H9 (cell line): Measurements from ENCODE around the gene WFS1. TPM values are rescaled to one million over a fixed set of nuclear protein-coding genes. Genes with fewer than 3 reads are reported as not detected.

Experiments used
- DNase-seq: peaks from one replicate; pipeline ENCODE4 v3.0.0-alpha.2; 2017
- H2AFZ ChIP-seq: one replicate; pipeline ENCODE4 v1.6.1; 2013; ENCODE audit warnings: mild to moderate bottlenecking, low read length, control low read depth, moderate library complexity
- H2AK5ac ChIP-seq: 2 replicates; pipeline ENCODE4 v1.6.1; 2013; ENCODE audit warnings: low read length, control low read depth, mixed read lengths; ENCODE audit not compliant: insufficient read length
- H2BK120ac ChIP-seq: one replicate; pipeline ENCODE4 v1.6.1; 2013; ENCODE audit warnings: low read depth, mild to moderate bottlenecking, low read length, control low read depth, inconsistent platforms; ENCODE audit not compliant: poor library complexity, severe bottlenecking
- H2BK12ac ChIP-seq: 2 replicates; pipeline ENCODE4 v1.6.1; 2013; ENCODE audit warnings: low read length, control low read depth, mixed read lengths, low read depth; ENCODE audit not compliant: insufficient read length
- H2BK15ac ChIP-seq: 2 replicates; pipeline ENCODE4 v1.6.1; 2013; ENCODE audit warnings: low read depth, low read length, control low read depth
- H2BK20ac ChIP-seq: one replicate; pipeline ENCODE4 v1.6.1; 2013; ENCODE audit warnings: low read depth, mild to moderate bottlenecking, low read length, control low read depth, inconsistent platforms; ENCODE audit not compliant: poor library complexity, severe bottlenecking
- H2BK5ac ChIP-seq: 2 replicates; pipeline ENCODE4 v1.6.1; 2013; ENCODE audit warnings: low read length, control low read depth, mixed read lengths; ENCODE audit not compliant: insufficient read length
- H3K14ac ChIP-seq: 2 replicates; pipeline ENCODE4 v1.6.1; 2013; ENCODE audit warnings: low read length, control low read depth; ENCODE audit not compliant: insufficient read depth
- H3K18ac ChIP-seq: 2 replicates; pipeline ENCODE4 v1.6.1; 2013; ENCODE audit warnings: low read depth, mild to moderate bottlenecking, mixed read lengths, low read length, control low read depth; ENCODE audit not compliant: insufficient read length
- H3K23ac ChIP-seq: 2 replicates; pipeline ENCODE4 v1.6.1; 2013; ENCODE audit warnings: low read length, control low read depth, mixed read lengths, low read depth; ENCODE audit not compliant: insufficient read length
- H3K23me2 ChIP-seq: 2 replicates; pipeline ENCODE4 v1.6.1; 2013; ENCODE audit warnings: low read depth, mild to moderate bottlenecking, mixed read lengths, low read length, control low read depth; ENCODE audit not compliant: insufficient read length, poor library complexity, severe bottlenecking
- H3K27ac ChIP-seq: 2 replicates; pipeline ENCODE4 v1.5.1; 2013; ENCODE audit warnings: low read length, control low read depth, mixed read lengths, low read depth; ENCODE audit not compliant: insufficient read length
- H3K27me3 ChIP-seq: 2 replicates; pipeline ENCODE4 v1.6.1; 2013; ENCODE audit warnings: low read length, control low read depth, inconsistent platforms; ENCODE audit not compliant: insufficient read depth
- H3K4ac ChIP-seq: 2 replicates; pipeline ENCODE4 v1.6.1; 2013; ENCODE audit warnings: low read depth, mild to moderate bottlenecking, control low read depth, inconsistent platforms, low read length, moderate library complexity
- H3K4me1 ChIP-seq: 2 replicates; pipeline ENCODE4 v1.6.1; 2013; ENCODE audit warnings: low read length, control low read depth, inconsistent platforms; ENCODE audit not compliant: insufficient read depth
- H3K4me2 ChIP-seq: 2 replicates; pipeline ENCODE4 v1.6.1; 2013; ENCODE audit warnings: low read length, control low read depth, mixed read lengths; ENCODE audit not compliant: insufficient read length, insufficient read depth
- H3K56ac ChIP-seq: 2 replicates; pipeline ENCODE4 v1.6.1; 2013; ENCODE audit warnings: low read depth, mild to moderate bottlenecking, mixed read lengths, low read length, control low read depth; ENCODE audit not compliant: insufficient read length
- H3K79me1 ChIP-seq: 2 replicates; pipeline ENCODE4 v1.6.1; 2013; ENCODE audit warnings: low read depth, mild to moderate bottlenecking, moderate library complexity, low read length, control low read depth, inconsistent platforms; ENCODE audit not compliant: insufficient read depth, poor library complexity, severe bottlenecking
- H3K79me2 ChIP-seq: 2 replicates; pipeline ENCODE4 v1.6.1; 2013; ENCODE audit warnings: low read length, control low read depth, inconsistent platforms; ENCODE audit not compliant: insufficient read depth
- H3K9ac ChIP-seq: 2 replicates; pipeline ENCODE4 v1.6.1; 2013; ENCODE audit warnings: low read length, control low read depth, mixed read lengths; ENCODE audit not compliant: insufficient read length; ENCODE audit errors: extremely low read depth
- H3K9me3 ChIP-seq: one replicate; pipeline ENCODE4 v1.6.1; 2013; ENCODE audit warnings: low read depth, low read length, inconsistent platforms; ENCODE audit not compliant: control insufficient read depth
- H3T11ph ChIP-seq: one replicate; pipeline ENCODE4 v1.6.1; 2013; ENCODE audit warnings: mild to moderate bottlenecking, low read length, control low read depth, inconsistent platforms
- H4K20me1 ChIP-seq: one replicate; pipeline ENCODE4 v1.6.1; 2013; ENCODE audit not compliant: control insufficient read depth, insufficient read length, insufficient read depth
- H4K5ac ChIP-seq: 2 replicates; pipeline ENCODE4 v1.6.1; 2013; ENCODE audit warnings: low read depth, mild to moderate bottlenecking, mixed read lengths, low read length, control low read depth; ENCODE audit not compliant: insufficient read length
- H4K8ac ChIP-seq: replicated peaks from 2 replicates; pipeline ENCODE4 v1.6.1; 2013; ENCODE audit warnings: low read length, control low read depth, mixed read lengths, low read depth; ENCODE audit not compliant: insufficient read length
- H4K91ac ChIP-seq: 2 replicates; pipeline ENCODE4 v1.6.1; 2013; ENCODE audit warnings: low read depth, mild to moderate bottlenecking, moderate library complexity, mixed read lengths, low read length, control low read depth; ENCODE audit not compliant: insufficient read length
- H3K27ac Mint-ChIP-seq, 3 experiments: 2 replicates in 2 of 3; 3 replicates in 1 of 3; pipeline ENCODE4 v1.8.0; 2020 to 2021; ENCODE audit warnings: mixed read lengths in 3 of 3, mild to moderate bottlenecking in 1 of 3, moderate library complexity in 1 of 3
- H3K27me3 Mint-ChIP-seq: 2 replicates; pipeline ENCODE4 v1.8.0; 2021; ENCODE audit warnings: low read depth, mild to moderate bottlenecking, moderate library complexity, mixed read lengths
- H3K36me3 Mint-ChIP-seq, 3 experiments: 2 replicates in 2 of 3; 3 replicates in 1 of 3; pipeline ENCODE4 v1.8.0; 2020 to 2021; ENCODE audit warnings: low read depth in 3 of 3, mixed read lengths in 3 of 3; ENCODE audit not compliant: insufficient read depth in 1 of 3
- H3K4me1 Mint-ChIP-seq, 2 experiments: 2 replicates each; pipeline ENCODE4 v1.8.0; 2020; ENCODE audit warnings: mixed read lengths in 2 of 2
- H3K4me3 Mint-ChIP-seq, 2 experiments: 2 replicates in 1 of 2; 3 replicates in 1 of 2; pipeline ENCODE4 v1.8.0; 2020 to 2021; ENCODE audit warnings: mild to moderate bottlenecking in 2 of 2, mixed read lengths in 2 of 2, moderate library complexity in 1 of 2
- H3K9me3 Mint-ChIP-seq, 2 experiments: 2 replicates in 1 of 2; 3 replicates in 1 of 2; pipeline ENCODE4 v1.8.0; 2020; ENCODE audit warnings: mild to moderate bottlenecking in 2 of 2, mixed read lengths in 2 of 2, moderate library complexity in 1 of 2
- WGBS: extraction: QIAGEN DNeasy Blood & Tissue Kit; methylation state at CpG from one replicate; pipeline ENCODE4 v1.1.7; 2013; ENCODE audit warnings: missing lambda C conversion rate, low lambda C conversion rate, mixed read lengths; ENCODE audit not compliant: insufficient read length; ENCODE audit errors: extremely low coverage; 5-methylcytosine and 5-hydroxymethylcytosine counted together
- total RNA-seq: library from RNA; stranded (reverse); gene quantifications from 2 replicates; pipeline ENCODE4 v1.2.1, GENCODE V29; 2021
- TF ChIP-seq, protein P1 (sequence below): fragments of 200-600 bp; sonication (generic); conservative IDR thresholded peaks from 3 replicates; pipeline ENCODE4 v1.8.0; 2021; ENCODE audit warnings: antibody characterized with exemption, mild to moderate bottlenecking

WFS1 gene
- total RNA-seq, 1 experiment from 2014 or later: 18.9 TPM

DNA sequence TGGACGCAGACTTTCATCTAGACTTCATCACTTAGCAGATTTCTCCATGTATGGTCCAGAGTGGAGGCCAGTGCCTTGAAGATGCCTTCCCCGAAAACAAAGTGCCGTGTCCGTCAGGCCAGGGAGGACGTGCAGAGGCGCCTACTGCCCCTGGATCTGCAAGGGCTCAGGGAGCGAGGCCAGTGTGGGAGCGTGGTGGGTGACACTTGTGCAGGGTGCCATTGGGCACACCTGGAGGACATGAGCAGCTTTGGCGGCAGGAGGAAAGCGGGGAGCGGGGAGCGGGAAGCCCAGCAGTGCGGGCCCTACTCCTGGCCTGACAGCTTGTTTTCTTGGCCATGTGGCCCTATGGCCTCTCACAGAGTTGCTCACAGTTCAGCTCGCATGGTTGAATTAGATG, 25.8 kb downstream of the WFS1 start:
- Histone ChIP-seq H3K79me2 (no peaks in the 10 kb centered on the region), H2BK5ac (no peak overlapping the region), H4K20me1 (no peaks in the 10 kb centered on the region), H4K5ac (no peak overlapping the region), H2AK5ac (no peak overlapping the region), H3K9me3 (no peaks in the 10 kb centered on the region), H3K79me1 (no peaks in the 10 kb centered on the region), H3K18ac (no peak overlapping the region), H3K23me2 (no peaks in the 10 kb centered on the region), H3K9ac (no peak overlapping the region), H2BK120ac (no peak overlapping the region), H3K4me2 (no peak overlapping the region), H3K56ac (no peak overlapping the region), H3K27ac (no peak overlapping the region), H4K91ac (no peak overlapping the region), H3K27me3 (no peaks in the 10 kb centered on the region), H3K14ac (no peak overlapping the region), H2BK20ac (no peak overlapping the region), H3T11ph (no peak overlapping the region), H3K4ac (no peak overlapping the region), H3K23ac (no peak overlapping the region), H2BK12ac (no peak overlapping the region), H2BK15ac (no peak overlapping the region), H3K4me1 (no peaks in the 10 kb centered on the region), H4K8ac (no peak overlapping the region), H2AFZ (no peak overlapping the region)
- Mint-ChIP-seq H3K4me1 (no peaks in the 10 kb centered on the region), H3K27me3 (no peaks in the 10 kb centered on the region), H3K36me3 (peaks cover 14 to 30% (median 29%) of the 10 kb centered on the region in 3 experiments; a peak in 6 of 7 replicates), H3K27ac (peak overlapping the region in 2 of 3 experiments; percentile 34 to 88; a peak in 3 of 7 replicates), H3K4me3 (no peak overlapping the region), H3K9me3 (no peaks in the 10 kb centered on the region; a peak in 1 of 5 replicates)
- no CpG with 5 or more reads among the region's 14 CpGs for WGBS
- TF ChIP-seq, protein P1, sequence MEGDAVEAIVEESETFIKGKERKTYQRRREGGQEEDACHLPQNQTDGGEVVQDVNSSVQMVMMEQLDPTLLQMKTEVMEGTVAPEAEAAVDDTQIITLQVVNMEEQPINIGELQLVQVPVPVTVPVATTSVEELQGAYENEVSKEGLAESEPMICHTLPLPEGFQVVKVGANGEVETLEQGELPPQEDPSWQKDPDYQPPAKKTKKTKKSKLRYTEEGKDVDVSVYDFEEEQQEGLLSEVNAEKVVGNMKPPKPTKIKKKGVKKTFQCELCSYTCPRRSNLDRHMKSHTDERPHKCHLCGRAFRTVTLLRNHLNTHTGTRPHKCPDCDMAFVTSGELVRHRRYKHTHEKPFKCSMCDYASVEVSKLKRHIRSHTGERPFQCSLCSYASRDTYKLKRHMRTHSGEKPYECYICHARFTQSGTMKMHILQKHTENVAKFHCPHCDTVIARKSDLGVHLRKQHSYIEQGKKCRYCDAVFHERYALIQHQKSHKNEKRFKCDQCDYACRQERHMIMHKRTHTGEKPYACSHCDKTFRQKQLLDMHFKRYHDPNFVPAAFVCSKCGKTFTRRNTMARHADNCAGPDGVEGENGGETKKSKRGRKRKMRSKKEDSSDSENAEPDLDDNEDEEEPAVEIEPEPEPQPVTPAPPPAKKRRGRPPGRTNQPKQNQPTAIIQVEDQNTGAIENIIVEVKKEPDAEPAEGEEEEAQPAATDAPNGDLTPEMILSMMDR: no peak
- DNase-seq: no peak
